ENCODE measurements around the gene DCTN2.
"Not testable (repeated sequence)": the region's sequence is repeated elsewhere in the genome, so short reads cannot be mapped to it uniquely, and the experiment has no call there.

The DCTN2 gene

DNA sequence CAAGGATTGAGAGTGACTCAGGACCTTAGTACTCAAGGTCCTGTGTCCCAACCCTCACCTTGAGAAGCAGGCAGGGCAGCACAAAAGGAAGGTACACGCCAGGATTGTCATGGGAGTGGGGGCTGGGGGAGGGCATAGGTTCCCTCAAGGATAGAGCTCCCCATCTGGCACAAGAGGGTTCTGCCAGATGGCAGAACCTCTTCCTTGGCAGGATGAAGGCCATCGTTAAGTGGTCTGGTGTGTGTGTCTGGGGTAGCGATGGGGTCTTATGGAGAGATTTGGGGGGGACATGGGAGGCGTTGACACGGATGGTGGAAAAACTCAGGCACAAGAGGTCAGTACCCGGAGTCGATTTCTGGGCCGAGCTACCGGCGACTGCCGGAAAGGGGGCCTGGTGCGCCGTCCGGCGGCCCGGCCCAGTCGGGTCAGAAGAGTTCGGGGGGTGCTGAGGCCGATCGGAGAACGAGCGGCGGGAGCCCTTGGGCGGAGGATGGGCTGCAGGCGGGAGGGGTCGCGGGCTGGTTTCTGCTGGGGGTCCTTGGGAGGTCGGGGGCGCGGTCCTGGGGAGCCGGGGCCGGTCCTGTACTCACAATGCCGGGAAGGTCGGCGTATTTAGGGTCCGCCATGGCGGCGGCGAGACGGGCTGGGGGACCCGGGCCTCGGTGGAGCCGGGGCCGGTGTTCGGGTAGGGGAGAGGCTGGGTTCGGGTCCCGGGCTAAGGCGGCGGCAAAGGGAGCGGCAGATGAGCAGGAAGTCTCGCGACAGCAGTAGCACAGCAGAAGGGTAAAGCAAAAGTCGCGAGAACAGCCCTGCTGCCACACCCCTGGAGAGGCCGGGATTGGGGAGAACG, at the start of gene DCTN2:
Gene DCTN2, minus strand, starts transcription at position 755 of the 850 bp plus-strand sequence. Its CDS starts 129 bp downstream, at position 626.
- peak; percentile 83 for DNase-seq (ENCODE audit: low read depth)

DNA sequence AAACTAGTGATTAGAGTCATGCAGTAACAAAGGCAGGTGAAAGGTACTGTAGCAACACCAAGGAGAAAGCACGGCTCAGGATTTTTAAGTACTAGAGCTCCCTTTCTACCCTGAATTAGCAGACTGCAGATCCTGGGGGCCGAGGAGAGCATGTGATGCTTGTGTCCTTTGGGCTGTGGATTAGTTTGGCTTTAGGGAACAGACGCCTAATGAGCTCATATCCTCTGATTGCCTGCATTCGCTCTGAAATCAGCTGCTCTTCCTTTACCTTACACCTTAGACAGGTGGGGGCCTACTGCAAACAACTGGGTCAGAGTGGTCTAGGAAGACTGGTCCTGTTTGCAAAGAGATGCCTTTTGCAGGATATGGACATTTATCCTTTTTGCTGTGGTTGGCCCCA, 46.2 kb upstream of the DCTN2 start:
- DNase-seq (ENCODE audit: low read depth), result no peak

DNA sequence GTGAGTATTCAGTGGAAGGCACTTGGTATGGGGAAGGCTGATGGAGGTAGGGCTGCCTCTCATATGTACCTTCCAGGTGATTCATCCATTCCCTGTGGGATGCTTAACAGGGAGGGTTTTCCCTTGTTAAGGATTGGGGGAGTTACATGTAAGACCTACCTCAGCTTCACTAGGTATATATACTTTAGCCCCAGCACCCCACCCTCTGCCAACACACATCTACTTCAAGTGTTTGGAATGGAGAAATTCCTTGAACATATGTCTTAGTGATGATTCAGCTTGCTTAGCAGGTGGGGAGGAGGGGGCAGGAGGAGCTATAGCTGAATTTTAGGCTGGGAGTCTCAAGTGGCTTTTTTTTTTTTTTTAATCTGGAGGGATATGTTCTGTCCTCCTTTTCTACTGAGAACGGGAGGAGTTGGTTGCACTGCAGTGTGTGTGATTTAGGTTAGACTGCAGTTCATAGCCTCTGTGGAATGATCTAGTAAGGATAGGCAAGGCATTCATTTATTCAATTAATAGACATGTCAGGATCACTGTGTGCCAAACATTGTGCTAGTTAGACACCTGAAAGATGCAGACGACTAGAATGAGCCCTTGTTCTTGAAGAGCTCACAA, 45.7 kb upstream of the DCTN2 start:
- no peak for DNase-seq (ENCODE audit: low read depth)

DNA sequence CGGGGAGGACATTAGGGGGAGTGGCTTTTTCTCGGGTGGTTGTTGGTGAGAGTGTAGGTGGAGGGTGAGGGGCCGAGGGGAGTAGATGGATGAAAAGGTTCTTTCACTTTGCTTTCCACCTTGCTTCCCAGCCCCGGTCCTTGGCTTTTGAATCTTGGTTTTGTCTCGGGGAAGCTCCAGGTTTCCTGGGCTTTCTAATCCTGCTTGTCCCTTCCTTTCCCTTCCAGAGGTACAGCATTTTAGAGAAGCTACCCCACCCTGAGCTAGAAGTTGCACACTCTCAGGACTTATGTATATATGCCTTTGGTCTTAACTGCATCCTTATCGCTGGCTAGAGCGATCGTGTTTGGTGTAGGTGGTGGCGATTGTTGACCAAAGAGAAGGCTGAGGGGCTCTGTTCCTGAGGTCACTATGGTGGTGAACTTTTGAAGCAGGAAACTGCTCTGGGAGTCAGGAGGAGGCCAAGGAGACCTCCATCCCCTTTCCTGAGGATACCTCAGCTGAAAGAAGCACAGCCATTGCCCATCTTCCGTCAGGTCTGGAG, 44.9 kb upstream of the DCTN2 start:
- no peak for DNase-seq (ENCODE audit: low read depth)

DNA sequence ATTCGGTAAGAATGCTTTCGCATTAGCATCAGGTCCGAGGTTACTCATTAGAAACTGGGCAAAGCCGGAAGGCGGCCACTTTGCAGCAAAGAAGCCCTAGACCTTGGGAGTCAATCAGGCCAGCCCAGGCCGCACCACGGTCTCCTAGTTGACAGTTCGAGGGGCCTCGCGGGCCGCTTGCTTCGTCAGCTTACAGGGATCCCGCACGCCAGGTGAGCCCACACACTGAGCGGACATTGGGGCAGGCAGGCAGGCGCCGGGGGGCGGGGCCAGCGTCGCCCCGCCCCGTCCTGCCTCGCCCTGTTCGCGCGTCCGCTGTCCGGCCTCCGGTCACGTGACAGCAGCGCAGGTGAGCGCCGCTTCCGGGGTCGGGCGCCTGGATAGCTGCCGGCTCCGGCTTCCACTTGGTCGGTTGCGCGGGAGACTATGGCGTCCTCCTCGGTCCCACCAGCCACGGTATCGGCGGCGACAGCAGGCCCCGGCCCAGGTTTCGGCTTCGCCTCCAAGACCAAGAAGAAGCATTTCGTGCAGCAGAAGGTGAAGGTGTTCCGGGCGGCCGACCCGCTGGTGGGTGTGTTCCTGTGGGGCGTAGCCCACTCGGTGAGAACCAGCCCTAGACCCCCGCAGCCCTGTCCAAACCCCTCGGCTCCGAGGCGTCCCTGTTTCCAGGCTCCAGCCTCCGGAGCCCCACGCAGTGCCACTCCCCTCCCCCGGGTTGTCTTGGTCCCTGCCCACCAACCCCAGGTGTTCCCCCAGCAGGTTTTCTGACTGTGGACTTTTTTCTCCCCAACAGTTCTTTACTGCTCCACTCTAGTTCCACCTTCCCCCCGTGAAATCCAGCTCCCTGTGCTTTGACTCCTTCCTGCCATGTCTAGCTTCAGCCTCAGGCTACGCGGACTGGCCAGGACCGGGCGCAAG, 44.1 kb upstream of the DCTN2 start, which contains the start of gene PIP4K2C:
Gene PIP4K2C, plus strand, starts transcription at position 329 of the 918 bp plus-strand sequence. Its CDS starts 98 bp downstream, at position 427.
- DNase-seq (ENCODE audit: low read depth), result no peak

DNA sequence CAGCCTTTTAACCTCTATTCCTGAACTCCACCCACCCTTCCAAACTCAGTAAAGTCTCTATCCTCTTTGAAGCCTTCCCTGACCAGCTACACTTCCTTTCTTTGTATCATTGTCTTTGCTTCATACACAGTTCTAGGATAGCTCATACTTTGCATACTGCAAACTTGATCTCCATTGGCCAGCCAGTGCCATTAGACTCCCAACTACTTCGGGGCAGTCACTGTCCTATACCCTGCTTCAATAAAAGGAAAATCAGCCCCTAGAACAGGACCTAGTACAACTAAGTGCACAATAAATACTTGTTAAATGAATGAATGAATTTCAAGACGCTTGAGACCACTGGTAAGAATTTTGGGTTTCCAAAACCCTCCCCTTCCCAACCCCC, 43.5 kb upstream of the DCTN2 start:
- no peak for DNase-seq (ENCODE audit: low read depth)

DNA sequence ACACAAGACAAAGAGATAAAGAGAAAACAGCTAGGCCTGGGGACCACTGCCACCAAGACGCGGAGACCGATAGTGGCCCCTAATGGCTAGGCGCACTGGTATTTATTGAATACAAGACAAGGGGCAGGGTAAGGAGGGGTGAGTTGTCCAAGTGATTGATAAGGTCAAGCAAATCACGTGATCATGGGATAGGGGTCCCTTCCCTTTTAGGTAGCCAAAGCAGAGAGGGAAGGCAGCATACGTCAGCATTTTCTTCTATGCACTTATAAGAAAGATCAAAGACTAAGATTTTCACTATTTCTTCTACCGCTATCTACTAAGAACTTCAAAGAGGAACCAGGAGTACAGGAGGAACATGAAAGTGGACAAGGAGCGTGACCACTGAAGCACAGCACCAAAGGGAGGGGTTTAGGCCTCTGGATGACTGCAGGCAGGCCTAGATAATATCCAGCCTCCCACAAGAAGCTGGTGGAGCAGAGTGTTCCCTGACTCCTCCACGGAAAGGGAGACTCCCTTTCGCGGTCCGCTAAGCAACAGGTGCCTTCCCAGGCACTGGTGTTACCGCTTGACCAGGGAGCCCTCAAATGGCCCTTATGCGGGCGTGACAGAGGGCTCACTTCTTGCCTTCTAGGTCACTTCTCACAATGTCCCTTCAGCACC, 42.1 kb upstream of the DCTN2 start:
- not testable (repeated sequence) for DNase-seq (ENCODE audit: low read depth)

DNA sequence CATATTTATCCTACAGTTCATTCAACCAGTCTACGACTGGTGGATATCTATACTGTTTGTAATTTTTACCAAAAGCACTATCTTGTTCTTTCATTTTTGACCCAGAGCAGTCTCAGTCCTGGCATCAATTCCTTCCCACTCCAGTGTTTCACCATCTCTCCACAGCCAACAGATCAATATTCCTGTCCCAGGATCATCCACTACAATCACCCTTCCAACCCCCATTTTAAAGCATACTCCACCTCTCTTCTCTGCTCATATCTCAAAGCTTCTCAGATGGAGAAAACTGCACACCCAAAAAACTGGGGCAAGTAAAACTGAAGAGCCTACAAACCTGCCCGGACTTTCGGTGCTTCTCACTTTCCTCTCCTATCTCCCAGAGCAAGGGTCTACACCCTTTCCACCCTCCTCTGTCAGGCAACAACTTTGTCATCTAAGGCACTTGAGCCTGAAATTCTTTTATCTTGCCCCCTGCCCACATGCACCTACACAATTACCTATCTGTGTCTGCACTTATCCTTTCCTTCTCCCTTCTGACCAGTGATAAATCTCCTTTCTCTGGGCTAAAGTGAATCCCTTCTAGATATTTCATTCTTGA, 39.9 kb upstream of the DCTN2 start:
- no peak for DNase-seq (ENCODE audit: low read depth)

DNA sequence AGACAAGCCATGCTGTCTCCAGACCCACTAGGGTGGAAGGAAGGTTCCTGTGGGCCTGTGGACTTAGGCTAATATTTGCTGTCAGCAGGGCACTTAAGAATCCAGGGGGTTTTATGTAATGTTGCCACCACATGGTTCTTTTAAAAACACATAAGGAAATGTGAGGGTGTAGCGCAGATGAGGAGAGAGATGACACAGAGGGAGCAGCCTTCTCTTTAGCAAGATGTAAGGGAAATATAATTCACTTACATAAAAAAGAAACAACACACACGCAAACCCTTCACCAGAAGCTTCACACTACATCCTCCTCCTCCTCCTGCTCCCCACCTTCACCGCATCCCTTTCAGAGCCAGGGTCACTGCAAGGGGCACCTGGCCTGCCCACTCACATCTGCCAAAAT, 39.1 kb upstream of the DCTN2 start:
- DNase-seq (ENCODE audit: low read depth), result no peak

DNA sequence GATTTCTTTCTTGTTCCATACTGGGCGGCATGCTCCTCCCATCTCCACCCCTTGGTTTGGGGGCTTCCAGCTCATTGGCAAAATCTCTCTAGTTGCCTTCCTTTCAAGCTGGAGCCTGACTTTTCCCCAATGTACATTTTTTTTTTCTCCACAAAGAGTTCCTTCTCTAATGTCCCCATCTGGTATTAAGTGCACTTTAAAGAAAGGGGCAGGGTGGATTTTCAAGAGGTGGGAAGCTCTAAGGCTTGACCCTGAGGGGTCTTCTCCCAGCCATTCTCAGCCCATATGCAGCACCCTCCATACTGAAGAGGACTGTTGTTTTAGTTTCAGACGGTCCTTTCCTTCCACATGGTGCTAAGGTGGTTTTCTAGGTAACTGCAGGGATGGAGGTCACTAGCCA, 38.2 kb upstream of the DCTN2 start:
- DNase-seq (ENCODE audit: low read depth), result no peak

DNA sequence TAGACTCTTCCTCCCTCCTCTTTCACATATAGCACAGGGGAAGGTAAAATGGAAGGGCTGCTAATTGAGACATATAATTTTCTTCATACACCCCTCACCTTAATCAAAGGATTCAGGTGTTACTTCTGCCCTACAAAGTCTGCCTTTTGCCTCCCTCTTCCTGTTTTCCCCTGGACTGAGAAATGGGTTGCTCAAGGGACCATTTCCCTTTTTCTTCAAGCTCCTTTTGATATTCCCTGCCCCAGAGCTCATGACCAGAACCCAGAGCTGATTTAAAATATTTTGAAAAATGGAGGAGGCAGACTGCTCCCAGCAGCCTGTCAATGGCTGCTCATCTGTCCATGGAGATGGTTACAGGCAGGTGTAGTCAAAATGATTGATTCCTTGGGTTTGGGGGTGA, 37.7 kb upstream of the DCTN2 start:
- no peak for DNase-seq (ENCODE audit: low read depth)

DNA sequence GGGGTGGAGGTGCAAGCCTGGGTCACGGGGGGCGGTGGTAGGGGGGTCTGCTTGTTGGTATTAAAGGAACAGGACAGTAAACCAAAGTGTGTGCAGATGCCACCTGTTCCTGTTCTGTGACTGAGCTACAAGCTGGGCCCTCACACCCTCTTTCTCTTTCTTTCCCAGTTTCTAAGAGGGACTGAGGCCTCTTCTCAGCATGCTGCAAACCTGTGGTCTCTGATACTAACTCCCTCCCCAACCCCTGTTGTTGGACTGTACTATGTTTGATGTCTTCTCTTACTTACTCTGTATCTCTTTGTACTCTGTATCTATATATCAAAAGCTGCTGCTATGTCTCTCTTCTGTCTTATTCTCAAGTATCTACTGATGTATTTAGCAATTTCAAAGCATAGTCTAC, 37.1 kb upstream of the DCTN2 start:
- DNase-seq (ENCODE audit: low read depth), result no peak

DNA sequence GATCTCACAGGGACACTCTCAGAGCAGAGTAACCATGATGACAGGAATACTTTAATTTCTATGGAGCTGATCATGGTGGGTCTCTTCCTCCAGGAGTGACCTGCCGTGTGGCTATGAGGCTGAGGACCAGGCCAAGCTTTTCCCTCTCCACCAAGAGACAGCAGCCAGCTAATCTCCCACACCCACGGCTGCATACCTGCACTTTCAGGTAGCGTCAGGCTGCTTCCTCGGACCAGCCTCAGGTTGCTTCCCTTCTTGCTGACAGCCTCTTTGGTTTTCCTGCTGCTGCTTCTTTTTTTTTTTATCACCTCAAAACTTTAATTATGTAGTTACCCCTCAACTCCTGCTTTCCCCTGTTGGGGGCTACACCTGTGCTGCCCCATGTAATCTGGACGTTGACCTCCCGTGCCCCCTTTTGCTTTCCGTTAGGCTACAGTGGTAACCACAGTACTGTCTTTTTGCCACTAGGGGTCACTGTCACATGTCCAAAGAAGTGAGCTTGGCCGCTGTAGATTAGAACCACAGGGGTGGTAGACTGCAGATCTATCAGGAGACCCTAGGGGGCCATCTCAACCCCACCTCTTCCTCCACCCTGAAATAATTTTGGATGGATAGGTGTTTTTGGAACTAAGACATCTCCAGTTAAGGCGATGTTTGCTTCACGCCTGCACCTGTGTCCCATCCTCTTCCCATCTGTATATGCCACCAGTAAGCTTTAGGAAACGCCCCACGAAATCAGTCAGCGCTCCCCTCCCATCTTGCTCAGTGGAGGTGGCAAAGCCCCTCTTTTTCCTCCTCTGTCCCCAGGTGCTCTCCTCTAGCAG, 36.2 kb upstream of the DCTN2 start:
- no peak for DNase-seq (ENCODE audit: low read depth)

DNA sequence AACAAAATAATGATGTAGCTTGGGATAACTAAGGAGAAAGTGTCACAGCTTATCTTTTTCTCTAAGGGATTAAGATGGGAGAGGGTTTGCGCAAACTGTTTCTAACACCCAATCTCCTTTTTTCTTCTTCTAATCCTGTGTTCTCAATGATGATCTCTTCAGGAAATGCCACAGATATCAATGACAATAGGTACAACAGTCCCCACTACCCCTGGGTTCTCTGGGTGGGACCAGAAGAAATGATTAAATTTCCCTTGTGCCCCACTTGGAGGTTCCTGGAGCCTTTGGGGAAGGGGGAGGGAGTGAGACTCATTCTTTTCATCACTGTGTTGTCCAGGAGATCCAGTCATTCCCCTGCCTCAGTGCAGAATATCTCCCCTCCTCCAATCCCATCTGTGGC, 35.4 kb upstream of the DCTN2 start:
- no peak for DNase-seq (ENCODE audit: low read depth)

DNA sequence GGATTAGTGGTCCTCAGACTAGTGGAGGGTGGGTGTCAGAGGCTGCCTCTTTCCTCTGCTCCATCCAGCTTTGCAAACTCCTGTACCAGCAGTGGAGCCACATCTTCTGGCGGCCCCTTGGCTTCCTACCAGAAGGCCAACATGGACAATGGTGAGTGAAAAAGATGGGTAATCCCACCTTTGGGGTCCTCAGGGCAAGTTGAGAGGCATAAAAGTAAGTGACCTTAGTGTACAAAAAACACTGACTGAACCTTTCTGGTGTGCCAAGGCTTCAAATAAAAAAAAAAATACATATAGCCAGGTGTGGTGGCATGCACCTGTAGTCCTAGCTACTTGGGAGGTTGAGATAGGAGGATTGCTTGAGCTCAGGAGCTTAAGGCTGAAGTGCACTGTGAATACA, 34.8 kb upstream of the DCTN2 start:
- DNase-seq (ENCODE audit: low read depth), result no peak

DNA sequence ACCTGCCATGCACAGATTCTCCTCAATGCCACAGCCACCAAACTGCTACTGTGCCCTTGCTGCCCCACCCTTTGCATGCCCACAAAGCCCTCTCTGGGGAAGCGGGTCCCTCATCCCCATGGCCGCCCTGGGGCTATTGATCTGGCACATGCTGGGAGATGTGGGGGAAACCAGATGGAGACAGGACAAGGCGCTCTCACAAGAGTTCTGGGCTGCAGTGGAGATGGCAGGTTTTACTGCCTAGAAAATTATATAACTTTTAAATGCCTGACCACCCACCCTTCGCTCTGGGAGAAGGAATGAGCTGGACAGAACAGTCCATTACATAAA, 33.4 kb upstream of the DCTN2 start:
- no peak for DNase-seq (ENCODE audit: low read depth)

DNA sequence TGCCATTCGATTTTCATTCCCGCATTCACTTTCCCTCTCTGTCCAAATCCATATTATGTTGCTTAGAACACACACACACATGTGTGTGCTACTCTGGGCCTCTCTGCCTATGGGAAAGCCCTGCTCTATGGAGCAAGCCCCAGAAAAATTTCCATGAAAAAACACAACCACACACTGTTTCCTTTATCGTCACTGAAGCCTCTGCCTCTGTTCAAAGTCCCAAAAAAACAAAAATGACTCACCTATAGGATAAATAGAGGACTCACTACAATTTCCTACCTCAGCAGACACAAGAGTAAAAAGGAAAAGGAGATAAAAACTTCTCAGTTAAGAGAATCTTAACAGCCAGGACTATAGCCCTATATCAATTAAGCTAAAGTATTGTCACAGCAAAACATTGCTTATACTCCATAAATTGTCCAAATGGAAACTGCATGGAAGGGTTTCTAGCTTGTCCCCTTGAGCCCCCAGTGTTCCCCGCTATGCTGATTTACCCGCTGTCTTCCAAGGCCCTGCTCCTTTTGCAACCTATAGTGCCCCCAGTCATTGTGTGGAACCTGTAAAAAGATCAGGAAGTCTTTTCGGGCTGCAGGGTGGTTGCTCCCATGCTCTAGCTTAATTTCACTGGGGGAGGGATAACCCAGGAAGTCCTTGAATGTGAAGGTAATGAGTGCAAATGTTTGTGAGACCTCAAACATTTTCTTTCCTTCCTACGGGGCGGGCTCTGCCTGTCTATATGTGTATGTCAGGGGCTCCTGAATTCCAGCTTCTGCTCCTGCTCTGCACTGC, 32.9 kb upstream of the DCTN2 start:
- DNase-seq (ENCODE audit: low read depth), result no peak

DNA sequence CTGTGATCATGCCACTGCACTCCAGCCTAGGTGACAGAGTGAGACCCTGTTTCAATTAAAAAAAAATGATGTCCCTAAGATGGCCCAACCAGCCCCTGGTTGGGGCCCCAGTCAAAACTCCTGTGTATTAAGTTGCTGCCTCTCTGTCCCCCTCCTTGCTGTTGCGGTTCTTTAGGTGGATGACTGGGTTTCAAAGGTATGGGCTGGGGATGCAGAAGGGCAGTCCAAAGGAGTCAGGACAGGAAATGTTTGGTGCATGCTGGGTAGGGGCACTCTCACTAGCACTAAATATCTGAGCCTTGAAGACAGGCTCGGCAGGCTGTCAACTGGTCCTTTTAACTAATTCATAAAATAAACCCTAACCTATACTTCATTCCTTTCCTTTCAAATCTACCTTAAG, 32.0 kb upstream of the DCTN2 start:
- no peak for DNase-seq (ENCODE audit: low read depth)

DNA sequence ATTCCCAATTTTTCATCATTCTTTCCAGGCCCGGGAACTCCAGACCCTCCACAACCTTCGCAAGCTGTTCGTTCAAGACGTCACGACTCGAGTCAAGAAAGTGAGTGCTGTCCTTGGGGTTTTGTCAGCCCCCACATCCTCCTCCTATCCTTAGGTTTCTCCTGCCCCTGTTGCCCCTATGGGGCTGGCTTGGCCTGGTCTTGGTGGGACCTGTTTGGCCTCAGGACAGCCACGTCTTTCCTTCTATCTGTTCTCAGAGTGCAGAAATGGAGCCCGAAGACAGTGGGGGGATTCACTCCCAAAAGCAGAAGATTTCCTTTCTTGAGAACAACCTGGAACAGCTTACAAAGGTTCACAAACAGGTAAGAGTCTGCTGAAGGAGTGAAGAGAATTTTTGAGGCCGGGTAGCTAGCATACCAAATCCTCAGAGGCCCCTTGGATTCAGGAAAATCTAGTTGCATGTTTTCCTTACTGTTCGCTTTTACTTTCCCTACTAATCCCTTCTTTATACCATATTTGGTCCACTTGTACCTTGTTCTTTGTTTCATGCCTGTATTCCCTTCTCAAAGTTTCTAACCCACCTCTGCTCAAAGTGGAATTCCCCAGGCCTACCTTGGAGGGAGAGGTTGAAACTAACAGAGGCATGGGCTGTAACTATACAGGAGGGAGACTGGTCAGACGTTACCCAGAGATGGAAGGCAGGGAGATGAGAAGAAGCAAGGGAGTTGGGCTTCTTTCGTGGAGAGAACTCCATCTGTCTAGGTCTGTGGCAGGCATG, 31.2 kb upstream of the DCTN2 start:
- DNase-seq (ENCODE audit: low read depth), result no peak
